GM19463 (cell line): Measurements from ENCODE around the gene S100B.
"Not testable (repeated sequence)": the region's sequence is repeated elsewhere in the genome, so short reads cannot be mapped to it uniquely, and the experiment has no call there.

Experiments
- ATAC-seq: cut with Tn5 transposase; IDR thresholded peaks from one replicate; pipeline ENCODE4 v1.9.1; 2021; ENCODE audit warnings: mild to moderate bottlenecking, moderate library complexity; ENCODE audit not compliant: unreplicated experiment

S100B gene

DNA sequence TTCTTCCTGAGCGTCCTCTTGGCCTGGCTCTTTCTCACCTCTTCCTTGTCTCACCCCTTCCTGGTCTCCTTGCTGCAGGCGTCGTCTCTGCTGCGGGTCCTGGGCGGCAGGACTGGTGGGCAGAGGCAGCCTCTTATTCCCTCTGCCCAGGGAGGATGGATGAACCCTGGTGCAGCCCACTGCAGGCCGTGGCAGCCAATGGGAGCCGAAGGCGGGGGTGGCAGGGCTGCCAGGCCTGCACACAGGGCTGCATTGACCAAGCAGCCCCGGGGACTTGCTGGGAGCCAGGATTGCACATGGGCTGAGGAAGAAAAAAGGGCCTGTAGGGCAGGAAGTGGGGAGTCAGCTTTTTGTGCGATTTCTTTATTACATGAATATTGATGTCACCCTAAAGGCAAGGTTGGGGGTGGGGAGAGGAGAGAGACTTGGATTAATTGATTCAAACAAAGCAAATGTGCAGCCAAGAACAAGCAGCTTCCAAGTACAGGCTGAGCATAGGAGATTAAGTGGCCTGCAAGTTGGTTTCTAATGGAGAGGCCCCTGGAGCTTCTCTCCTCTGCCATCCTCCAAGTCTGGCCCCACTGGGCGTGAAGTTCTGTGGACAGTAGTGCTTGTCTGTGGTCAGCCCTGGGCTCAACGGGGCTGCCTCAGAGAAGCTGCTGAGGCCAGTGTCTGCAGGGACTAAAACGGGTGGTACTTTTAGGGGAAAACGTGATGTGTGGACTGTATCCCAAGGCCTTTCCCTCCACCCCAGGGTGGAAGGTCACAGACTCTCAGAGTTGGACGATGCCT is at the start of gene S100B:
TSS of gene S100B (minus strand) at position 108 of the 792 bp plus-strand sequence. CDS start 2,667 bp downstream, outside the sequence.
- no peak for ATAC-seq

DNA sequence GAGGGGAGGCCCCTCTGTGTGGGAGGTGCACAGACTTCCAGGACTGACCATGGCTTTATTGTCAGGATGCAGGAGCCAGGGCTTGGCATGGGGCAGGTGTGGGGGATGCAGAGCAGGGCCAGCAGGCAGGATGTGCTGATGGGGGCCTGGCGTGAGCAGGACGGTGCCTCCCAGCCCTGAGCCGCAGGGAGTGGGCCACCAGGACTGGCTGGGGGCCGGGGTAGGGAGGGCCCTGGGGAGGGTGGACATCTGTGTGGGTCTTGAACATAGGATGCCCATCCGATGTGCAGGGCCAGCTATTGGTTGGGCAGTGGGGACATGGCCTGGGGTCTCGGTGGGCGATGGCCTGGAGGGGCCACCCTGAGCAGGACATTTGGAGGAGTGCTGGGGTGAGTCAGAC is 46.2 kb upstream of the S100B start:
- no peak for ATAC-seq

DNA sequence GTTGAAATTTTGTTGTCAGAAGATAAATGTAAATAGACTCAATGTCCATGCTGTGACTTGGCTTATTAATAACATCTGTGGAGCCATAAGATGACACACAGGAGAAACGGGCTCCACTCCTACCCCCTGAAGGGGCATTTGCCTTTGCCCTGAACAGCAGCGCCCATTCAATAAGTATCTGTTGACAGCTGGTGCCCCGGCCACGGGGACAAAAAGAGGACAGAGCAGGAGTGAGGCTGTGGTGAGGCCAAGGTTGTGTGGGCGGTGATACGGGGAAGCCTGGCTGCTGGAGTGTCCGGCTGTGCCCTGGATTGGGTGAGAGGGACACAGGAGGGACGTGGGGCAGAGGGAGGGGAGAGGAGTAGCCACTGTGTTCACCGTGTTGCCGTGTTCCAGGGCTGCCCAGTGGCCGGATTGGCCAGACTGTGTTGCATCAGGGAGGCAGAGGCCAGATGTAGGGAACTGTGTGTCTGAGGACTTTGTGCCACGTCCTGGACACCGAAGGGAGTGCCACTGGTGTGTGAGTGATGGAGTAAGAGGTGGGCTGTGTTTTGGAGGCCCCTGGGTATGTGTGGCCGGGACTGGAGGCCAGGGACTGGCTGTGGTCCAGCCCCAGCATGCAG is 45.7 kb upstream of the S100B start:
- no peak for ATAC-seq

DNA sequence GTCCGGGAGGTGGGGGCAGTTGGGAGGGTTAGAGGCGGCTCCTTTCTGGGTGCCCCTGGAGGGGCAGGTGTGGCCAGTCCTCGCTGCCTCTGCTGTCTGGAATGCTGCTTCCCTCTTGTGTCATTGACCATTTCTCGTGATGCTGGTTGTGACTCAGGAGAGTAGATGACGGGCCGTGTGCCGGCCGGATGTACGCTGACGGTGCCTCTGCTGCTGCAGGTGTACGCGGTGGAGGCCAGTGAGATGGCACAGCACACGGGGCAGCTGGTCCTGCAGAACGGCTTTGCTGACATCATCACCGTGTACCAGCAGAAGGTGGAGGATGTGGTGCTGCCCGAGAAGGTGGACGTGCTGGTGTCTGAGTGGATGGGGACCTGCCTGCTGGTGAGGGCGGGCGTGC is 44.5 kb upstream of the S100B start:
- ATAC-seq: no peak

- no peak for ATAC-seq
Observed at GRCh38 chr21:46648539-46648938, 43.7 kb upstream of the S100B start.

- no peak for ATAC-seq
Observed at GRCh38 chr21:46646541-46647154, 41.8 kb upstream of the S100B start.

GRCh38 chr21:46645840-46646239 is 41.0 kb upstream of the S100B start:
- no peak for ATAC-seq

GRCh38 chr21:46643379-46644177 is 38.7 kb upstream of the S100B start:
- no peak for ATAC-seq

DNA sequence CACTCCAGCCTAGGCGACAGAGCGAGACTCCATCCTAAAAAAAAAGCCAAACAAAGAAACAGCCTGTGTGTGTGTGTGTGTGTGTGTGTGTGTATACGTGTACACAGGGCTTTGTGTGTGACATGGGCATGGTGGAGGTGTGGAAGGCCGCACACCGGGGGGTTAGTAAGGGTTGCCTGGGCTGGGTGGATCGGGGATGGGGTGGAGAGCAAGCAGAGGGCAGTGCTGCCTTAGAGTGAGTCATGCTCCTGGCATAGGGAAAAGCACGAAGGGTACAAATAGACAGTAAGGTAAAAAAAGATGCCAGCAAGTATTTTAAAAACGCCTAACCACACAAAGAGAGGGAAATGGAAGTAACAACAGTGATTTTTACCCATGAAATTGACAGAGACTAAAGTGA is 36.8 kb upstream of the S100B start:
- no peak for ATAC-seq

DNA sequence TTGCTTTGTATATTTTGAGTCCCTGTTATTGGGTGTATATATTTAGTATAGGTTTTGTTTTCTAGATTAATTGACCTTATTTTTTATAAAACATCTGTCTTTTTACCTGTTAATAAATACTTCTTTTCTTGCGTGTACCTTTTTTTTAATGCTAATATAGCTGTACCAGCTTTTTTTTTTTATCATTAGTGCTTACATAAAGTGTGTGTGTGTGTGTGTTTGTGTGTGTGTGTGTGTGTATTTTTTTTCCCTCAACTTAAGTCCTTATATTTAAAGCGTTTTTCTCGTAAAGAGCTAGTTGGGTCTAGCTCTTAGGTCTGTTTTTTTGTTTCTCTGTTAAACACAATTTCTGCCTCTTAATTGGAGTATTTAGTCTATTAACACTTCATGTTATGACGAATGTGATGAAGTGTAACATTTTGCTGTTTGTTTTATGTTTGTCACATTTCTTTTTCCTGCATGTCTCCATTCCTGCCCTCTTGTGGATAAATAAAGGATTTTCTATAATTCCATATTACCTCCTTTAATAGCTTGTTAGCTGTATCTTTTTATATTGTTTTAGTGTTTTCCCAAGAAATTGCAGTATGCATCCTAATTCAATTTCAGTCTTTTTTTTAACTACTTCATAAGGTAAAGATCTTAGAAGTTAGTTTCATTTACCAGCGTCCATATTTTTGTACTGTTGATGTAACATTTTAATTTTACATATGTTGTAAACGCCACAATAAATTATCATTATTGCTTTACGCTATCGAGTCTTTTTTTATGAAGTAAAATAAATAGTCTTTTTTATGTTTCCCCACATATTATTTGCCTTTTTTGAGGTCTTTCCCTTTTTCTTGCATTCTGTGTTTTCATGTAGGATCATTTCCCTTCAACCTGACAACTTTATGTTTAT is 34.9 kb upstream of the S100B start:
- no peak for ATAC-seq

- ATAC-seq: no peak
Observed at GRCh38 chr21:46637952-46638746, 33.3 kb upstream of the S100B start.

GRCh38 chr21:46636550-46637285 is 31.8 kb upstream of the S100B start:
- no peak for ATAC-seq

DNA sequence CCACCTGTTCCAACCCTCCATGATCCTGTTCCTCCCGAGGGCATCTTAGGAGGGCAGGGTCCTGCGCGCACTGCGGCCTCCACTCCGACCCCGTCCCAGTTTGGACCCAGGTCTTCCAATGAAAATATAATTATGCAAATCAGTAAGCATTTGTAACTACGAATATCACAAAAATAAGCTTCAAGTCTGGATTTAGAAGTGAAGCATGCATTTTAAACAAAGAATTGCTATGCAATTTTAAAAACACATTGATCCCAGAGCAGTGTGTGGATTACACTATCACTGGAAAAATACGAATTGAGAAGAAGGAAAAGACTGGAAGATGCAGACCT is 31.3 kb upstream of the S100B start:
- ATAC-seq: no peak

GRCh38 chr21:46635324-46636180 is 30.7 kb upstream of the S100B start, which contains the start of gene PRMT2:
Gene PRMT2 (plus strand): TSS chr21:46635674. CDS start chr21:46636952, 1,278 bp downstream.
- ATAC-seq: peak; percentile 91

DNA sequence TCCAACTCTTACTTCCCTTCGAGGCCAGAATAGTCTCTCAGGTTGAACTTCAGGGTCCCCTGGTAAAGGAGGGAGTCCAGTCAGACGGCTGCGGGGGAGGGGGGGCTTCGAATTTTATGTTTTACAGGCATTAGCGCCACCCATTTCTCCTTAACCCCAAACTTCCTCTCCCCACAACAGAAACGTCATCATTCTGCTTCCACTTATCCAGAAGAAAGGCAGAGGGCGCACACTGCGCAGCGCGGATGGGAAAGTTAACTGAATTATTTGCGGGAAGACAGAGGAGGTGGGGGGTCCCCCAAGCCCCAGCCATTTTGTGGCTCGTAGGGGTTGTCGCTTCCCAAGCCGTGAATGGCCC is 30.1 kb upstream of the S100B start:
- ATAC-seq: peak; percentile 15

- no peak for ATAC-seq
Observed at GRCh38 chr21:46634427-46634826, 29.5 kb upstream of the S100B start.

DNA sequence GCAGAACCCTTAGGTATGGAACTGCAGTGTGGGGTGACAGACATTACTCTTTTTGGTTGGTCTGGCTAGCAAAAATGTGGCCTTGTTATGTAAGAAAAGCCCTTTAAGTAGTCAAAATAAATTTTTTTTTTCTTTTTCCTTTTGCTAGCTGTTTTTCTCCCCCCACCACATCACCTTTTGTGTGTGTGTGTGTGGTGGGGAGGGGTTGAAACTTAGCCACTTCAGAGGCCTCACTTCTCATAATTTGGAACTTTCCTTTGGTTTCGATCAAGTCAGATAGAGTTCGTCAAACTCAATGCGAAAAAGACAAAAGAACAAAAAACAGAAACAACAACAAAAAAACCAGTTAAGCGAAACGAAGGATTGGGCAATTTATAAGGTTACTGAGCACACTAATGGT is 28.7 kb upstream of the S100B start:
- no peak for ATAC-seq

- not testable (repeated sequence) for ATAC-seq
Observed at GRCh38 chr21:46630915-46631314, 26.0 kb upstream of the S100B start.
